Measurements from ENCODE around the gene DNM2. TPM values are rescaled to one million over a fixed set of nuclear protein-coding genes. Genes with fewer than 3 reads are reported as not detected.

DNM2 gene
- total RNA-seq, 6 donors from 2014 or later: 238 to 744 (median 318) TPM

- H3K27ac ChIP-seq: peak overlapping the region; percentile 66 to 87 (median 83)
- peak in 1 of 2 donors; percentile 0 for ATAC-seq (ENCODE audit: low FRiP score in 2 of 2)
- DNase-seq: no peak
- WGBS, 2 donors: 3 to 5% methylated on average over 13 to 15 of the region's 22 CpGs
- no peak for TF ChIP-seq CTCF (IDR thresholded peaks at IDR 0.05)
- no peak for TF ChIP-seq EP300 (IDR thresholded peaks at IDR 0.05)
- TF ChIP-seq POLR2AphosphoS5 (IDR thresholded peaks at IDR 0.05): no peak
- TF ChIP-seq POLR2A (IDR thresholded peaks at IDR 0.05): no peak
- H3K27me3 ChIP-seq: no peaks in the 10 kb centered on the region
- H3K36me3 ChIP-seq: no peaks in the 10 kb centered on the region
- H3K4me1 ChIP-seq: peaks cover 11 to 23% (median 15%) of the 10 kb centered on the region in 4 donors
- H3K4me3 ChIP-seq: peak overlapping the region; percentile 16 to 56 (median 46)
- H3K9me3 ChIP-seq: no peaks in the 10 kb centered on the region
These were observed 152.6 kb downstream of the DNM2 start for GRCh38 chr19:10870501-10870954.

- Histone ChIP-seq H3K27me3 (no peaks in the 10 kb centered on the region), H3K4me1 (peaks cover 11 to 23% (median 17%) of the 10 kb centered on the region in 4 donors), H3K27ac (peak within 1 kb of the TSS; percentile 78 to 91 (median 84)), H3K4me3 (peak within 1 kb of the TSS; percentile 88 to 93 (median 90)), H3K36me3 (no peaks in the 10 kb centered on the region), H3K9me3 (no peaks in the 10 kb centered on the region)
- DNase-seq: peak; percentile 100
- ATAC-seq (ENCODE audit: low FRiP score in 2 of 2): peak; percentile 97 to 98
- TF ChIP-seq POLR2AphosphoS5 (IDR thresholded peaks at IDR 0.05) (peak in 1 of 2 donors; percentile 56), EP300 (IDR thresholded peaks at IDR 0.05) (no peak), POLR2A (IDR thresholded peaks at IDR 0.05) (no peak), CTCF (IDR thresholded peaks at IDR 0.05) (peak; percentile 86 to 99 (median 99))
- 1% methylated on average over 33 of the region's 99 CpGs; no CpG with 5 or more reads in 1 of the 2 donors for WGBS, 2 donors
These were observed 153.2 kb downstream of the DNM2 start, which contains the start of gene CARM1 for GRCh38 chr19:10870955-10871603. TSS of gene CARM1 (plus strand) at chr19:10871553. CDS start at chr19:10871703, 150 bp downstream.

GRCh38 chr19:10871711-10872545 lies 154.0 kb downstream of the DNM2 start:
- peaks cover 19 to 31% (median 25%) of the 10 kb centered on the region in 4 donors for H3K4me1 ChIP-seq
- TF ChIP-seq POLR2AphosphoS5 (IDR thresholded peaks at IDR 0.05): no peak
- peak in 4 of 6 experiments; percentile 12 to 24 (median 18) for TF ChIP-seq CTCF (IDR thresholded peaks at IDR 0.05)
- H3K36me3 ChIP-seq: no peaks in the 10 kb centered on the region
- no peaks in the 10 kb centered on the region for H3K27me3 ChIP-seq
- peak; percentile 31 to 93 for DNase-seq
- WGBS, 2 donors: 0 to 1% methylated on average over 18 to 33 of the region's 90 CpGs
- ATAC-seq (ENCODE audit: low FRiP score in 2 of 2): no peak
- peak overlapping the region; percentile 72 to 91 (median 79) for H3K27ac ChIP-seq
- H3K9me3 ChIP-seq: no peaks in the 10 kb centered on the region
- peak overlapping the region; percentile 88 to 93 (median 90) for H3K4me3 ChIP-seq

- no peak for DNase-seq
- TF ChIP-seq EP300 (IDR thresholded peaks at IDR 0.05) (no peak), POLR2A (IDR thresholded peaks at IDR 0.05) (no peak), CTCF (IDR thresholded peaks at IDR 0.05) (peak in 1 of 6 experiments; percentile 2)
- H3K9me3 ChIP-seq: no peaks in the 10 kb centered on the region
- no peak for ATAC-seq (ENCODE audit: low FRiP score in 2 of 2)
- peaks cover 19 to 35% (median 31%) of the 10 kb centered on the region in 4 donors for H3K4me1 ChIP-seq
- peak overlapping the region; percentile 72 to 91 (median 79) for H3K27ac ChIP-seq
- no peaks in the 10 kb centered on the region for H3K36me3 ChIP-seq
- H3K4me3 ChIP-seq: peak overlapping the region; percentile 88 to 93 (median 90)
- 17 to 18% methylated on average over 16 of the region's 16 CpGs for WGBS, 2 donors
- no peaks in the 10 kb centered on the region for H3K27me3 ChIP-seq
These were observed 154.7 kb downstream of the DNM2 start for GRCh38 chr19:10872546-10873107.
